SK-N-SH (cell line): Measurements from ENCODE around the gene MEIG1. TPM values are rescaled to one million over a fixed set of nuclear protein-coding genes. Genes with fewer than 3 reads are reported as not detected.

ENCODE experiments used
- CTCF ChIA-PET: fragments of 300-600, 350-600 bp; formaldehyde crosslinking; extraction: SDS; loops from one replicate; lab custom pipeline; 2021; lab: Yijun Ruan, JAX
- POLR2A ChIA-PET: fragments of 350-600 bp; sonication (Branson Sonifier 250); formaldehyde crosslinking; extraction: SDS; loops from one replicate; lab custom pipeline; 2020; ENCODE audit warnings: antibody characterized with exemption, inconsistent platforms; lab: Yijun Ruan, JAX
- DNase-seq: peaks from one replicate; pipeline ENCODE4 v3.0.0; 2012
- H2AFZ ChIP-seq: fragments of 200-600 bp; sonication (generic); 2 replicates; pipeline ENCODE4 v1.8.1; 2016; ENCODE audit warnings: antibody characterized with exemption, mild to moderate bottlenecking, low read depth
- H3F3A ChIP-seq: fragments of 200-600 bp; sonication (generic); replicated peaks from 2 replicates; pipeline ENCODE3; 2016; ENCODE audit warnings: antibody characterized with exemption, mild to moderate bottlenecking; ENCODE audit not compliant: insufficient read depth
- H3K27ac ChIP-seq, 2 experiments: fragments of 200-500 bp in 1 of 2; fragments of 200-600 bp in 1 of 2; sonication (Bioruptor generic) in 1 of 2; sonication (generic), shearing (Covaris generic) in 1 of 2; 2 replicates each; pipeline versions ENCODE4 v1.5.1 to v1.6.1; 2014 to 2016; ENCODE audit warnings: low read depth in 2 of 2, inconsistent platforms in 1 of 2, low read length in 1 of 2, mild to moderate bottlenecking in 1 of 2, mixed read lengths in 1 of 2
- H3K27me3 ChIP-seq: fragments of 200-600 bp; sonication (generic), shearing (Covaris generic); 2 replicates; pipeline ENCODE4 v1.6.1; 2016; ENCODE audit warnings: mixed run types; ENCODE audit not compliant: insufficient read depth
- H3K36me3 ChIP-seq, 2 experiments: fragments of 200-500 bp in 1 of 2; fragments of 200-600 bp in 1 of 2; sonication (Bioruptor generic) in 1 of 2; sonication (generic) in 1 of 2; replicated peaks in 1 of 2; 2 replicates each; pipeline versions ENCODE3 to v1.5.1; 2014 to 2016; ENCODE audit warnings: low read length in 1 of 2, mild to moderate bottlenecking in 1 of 2; ENCODE audit not compliant: insufficient read depth in 2 of 2, control insufficient read depth in 1 of 2
- H3K4me1 ChIP-seq, 2 experiments: fragments of 200-500 bp in 1 of 2; fragments of 200-600 bp in 1 of 2; sonication (Bioruptor generic) in 1 of 2; sonication (generic), shearing (Covaris generic) in 1 of 2; 2 replicates each; pipeline versions ENCODE4 v1.5.1 to v1.6.1; 2014 to 2016; ENCODE audit warnings: low read depth in 1 of 2, low read length in 1 of 2, mixed run types in 1 of 2; ENCODE audit not compliant: insufficient read depth in 2 of 2, control insufficient read depth in 1 of 2
- H3K4me2 ChIP-seq: fragments of 200-600 bp; sonication (generic), shearing (Covaris generic); 2 replicates; pipeline ENCODE4 v1.6.1; 2017; ENCODE audit warnings: mixed run types
- H3K4me3 ChIP-seq, 2 experiments: fragments of 200-500 bp in 1 of 2; fragments of 200-600 bp in 1 of 2; sonication (Bioruptor generic) in 1 of 2; sonication (generic), shearing (Covaris generic) in 1 of 2; 2 replicates each; pipeline versions ENCODE4 v1.5.1 to v1.8.1; 2014 to 2016; ENCODE audit warnings: low read depth in 2 of 2, inconsistent platforms in 1 of 2, low read length in 1 of 2, mild to moderate bottlenecking in 1 of 2, mixed read lengths in 1 of 2, moderate library complexity in 1 of 2
- H3K79me2 ChIP-seq: fragments of 200-600 bp; sonication (generic); 2 replicates; pipeline ENCODE4 v1.8.1; 2017; ENCODE audit warnings: mild to moderate bottlenecking; ENCODE audit not compliant: insufficient read depth
- H3K9ac ChIP-seq: fragments of 200-600 bp; sonication (generic); 2 replicates; pipeline ENCODE4 v1.6.1; 2017; ENCODE audit warnings: mixed run types
- H3K9me2 ChIP-seq: fragments of 200-600 bp; sonication (generic); 2 replicates; pipeline ENCODE4 v1.6.1; 2017; ENCODE audit warnings: mixed run types
- H3K9me3 ChIP-seq: fragments of 200-600 bp; sonication (generic); 2 replicates; pipeline ENCODE4 v1.6.1; 2017; ENCODE audit warnings: mixed run types, mild to moderate bottlenecking, moderate library complexity
- H4K20me1 ChIP-seq: fragments of 200-600 bp; sonication (generic); 2 replicates; pipeline ENCODE4 v1.6.1; 2017; ENCODE audit warnings: mild to moderate bottlenecking, mixed run types; ENCODE audit not compliant: insufficient read depth
- CTCF ChIP-seq: fragments of 200-600 bp; sonication (generic); IDR thresholded peaks from 2 replicates; pipeline ENCODE4 v1.6.1; 2017; ENCODE audit warnings: antibody characterized with exemption, mild to moderate bottlenecking, moderate library complexity
- EZH2phosphoT487 ChIP-seq: fragments of 200-600 bp; sonication (generic); IDR thresholded peaks from 2 replicates; pipeline ENCODE4 v1.6.1; 2017; ENCODE audit warnings: low read depth, mixed run types, mild to moderate bottlenecking, antibody characterized with exemption, moderate library complexity, borderline replicate concordance
- FOSL2 ChIP-seq: IDR thresholded peaks from 2 replicates; pipeline ENCODE4 v1.4.0; 2012; ENCODE audit warnings: low read depth, mild to moderate bottlenecking, moderate library complexity, borderline replicate concordance
- GABPA ChIP-seq: IDR thresholded peaks from 2 replicates; pipeline ENCODE4 v1.4.0; 2012; ENCODE audit warnings: low read depth, mild to moderate bottlenecking
- JUND ChIP-seq: IDR thresholded peaks from 2 replicates; pipeline ENCODE4 v1.4.0; 2012
- PBX3 ChIP-seq: IDR thresholded peaks from 2 replicates; pipeline ENCODE4; 2012
- POLR2AphosphoS5 ChIP-seq: IDR thresholded peaks from 2 replicates; pipeline ENCODE4 v1.6.1; 2012; ENCODE audit warnings: low read depth, low read length
- RAD21 ChIP-seq: IDR thresholded peaks from 2 replicates; pipeline ENCODE4 v1.6.1; 2012; ENCODE audit warnings: mild to moderate bottlenecking, low read length
- RCOR1 ChIP-seq: fragments of 150-350 bp; IDR thresholded peaks from 2 replicates; pipeline ENCODE4 v1.6.1; 2017; ENCODE audit warnings: antibody characterized with exemption, low read length
- RXRA ChIP-seq: IDR thresholded peaks from 2 replicates; pipeline ENCODE4 v1.4.0; 2012; ENCODE audit warnings: low read depth, mild to moderate bottlenecking, borderline replicate concordance
- SIN3A ChIP-seq: IDR thresholded peaks from 2 replicates; pipeline ENCODE4 v1.6.1; 2012; ENCODE audit warnings: low read depth, mild to moderate bottlenecking, low read length, moderate library complexity, borderline replicate concordance
- SMC3 ChIP-seq: IDR thresholded peaks from 2 replicates; pipeline ENCODE4 v1.6.1; 2012; ENCODE audit warnings: low read depth, low read length, improper control_type of control experiment
- USF1 ChIP-seq: IDR thresholded peaks from 2 replicates; pipeline ENCODE4 v1.4.0; 2012; ENCODE audit warnings: low read depth, borderline replicate concordance
- USF2 ChIP-seq: fragments of 150-350 bp; IDR thresholded peaks from 2 replicates; pipeline ENCODE4 v1.6.1; 2017; ENCODE audit warnings: antibody characterized with exemption, low read length, low read depth, borderline replicate concordance
- ZBTB33 ChIP-seq: IDR thresholded peaks from 2 replicates; pipeline ENCODE4 v1.4.0; 2012; ENCODE audit warnings: low read depth, borderline replicate concordance
- WGBS: methylation state at CpG from one replicate; pipeline ENCODE4 v1.1.6; 2017; ENCODE audit warnings: low lambda C conversion rate; 5-methylcytosine and 5-hydroxymethylcytosine counted together
- polyA plus RNA-seq, 3 experiments: library from polyadenylated mRNA; depleted of rRNA; stranded (reverse); fragments of >200 nt; gene quantifications; 2 replicates each; pipeline ENCODE4 v1.2.3, GENCODE V29; 2012

The MEIG1 gene
- polyA plus RNA-seq, 1 of the 3 experiments (the other 2 are of a cell fraction), result 0.43 TPM

GRCh38 chr10:14911801-14912200, 47.4 kb upstream of the MEIG1 start:
- ChIA-PET POLR2A (no interaction called here), CTCF (interaction anchor here (1.4 to 1.6 kb wide), 2 partner anchors 9 to 17 kb away, joined by 3 read pairs; no protein-coding TSS in a partner anchor)
- no peaks in the 10 kb centered on the region for H3K27me3 ChIP-seq
- H3F3A ChIP-seq, result peaks cover 14% of the 10 kb centered on the region
- no peak overlapping the region for H3K4me3 ChIP-seq
- TF ChIP-seq ZBTB33 (no peak), PBX3 (no peak), GABPA (no peak), JUND (no peak), USF2 (no peak), SIN3A (no peak), RXRA (no peak), POLR2AphosphoS5 (no peak), RCOR1 (no peak), FOSL2 (no peak), RAD21 (no peak), SMC3 (no peak), EZH2phosphoT487 (no peak), USF1 (no peak), CTCF (no peak)
- H3K9ac ChIP-seq, result no peak overlapping the region
- H2AFZ ChIP-seq, result no peak overlapping the region
- H3K36me3 ChIP-seq, result peaks cover 68 to 94% of the 10 kb centered on the region in 2 experiments
- no peak for DNase-seq
- no peak overlapping the region for H3K4me2 ChIP-seq
- H3K79me2 ChIP-seq, result peaks cover 19% of the 10 kb centered on the region; the same call in 1 of the 2 replicates
- WGBS, result 93% methylated on average over 3 of the region's 3 CpGs
- no peak overlapping the region for H3K27ac ChIP-seq
- H3K4me1 ChIP-seq, result no peaks in the 10 kb centered on the region
- H3K9me3 ChIP-seq, result peaks cover 5% of the 10 kb centered on the region; the same call in 1 of the 2 replicates
- no peaks in the 10 kb centered on the region for H4K20me1 ChIP-seq
- H3K9me2 ChIP-seq, result no peaks in the 10 kb centered on the region; the same call in 1 of the 2 replicates
